GM18858 (cell line): ENCODE measurements around the gene DLK1.

ENCODE experiments used
- ATAC-seq: cut with Tn5 transposase; IDR thresholded peaks from one replicate; pipeline ENCODE4 v1.9.1; 2021; ENCODE audit not compliant: unreplicated experiment

DLK1 gene

GRCh38 chr14:100775351-100775830 is 48.7 kb downstream of the DLK1 start:
- ATAC-seq, result no peak

GRCh38 chr14:100775831-100776591 is 49.3 kb downstream of the DLK1 start:
- no peak for ATAC-seq

GRCh38 chr14:100776681-100777365 is 50.1 kb downstream of the DLK1 start:
- no peak for ATAC-seq

- no peak for ATAC-seq
These were observed 50.7 kb downstream of the DLK1 start for GRCh38 chr14:100777366-100777817.

- ATAC-seq, result no peak
These were observed 51.3 kb downstream of the DLK1 start for GRCh38 chr14:100777818-100778525.

- no peak for ATAC-seq
These were observed 51.8 kb downstream of the DLK1 start for GRCh38 chr14:100778526-100778882.

GRCh38 chr14:100778951-100779690 is 52.4 kb downstream of the DLK1 start:
- no peak for ATAC-seq

GRCh38 chr14:100779691-100780080 is 53.0 kb downstream of the DLK1 start:
- ATAC-seq, result no peak

- no peak for ATAC-seq
These were observed 53.6 kb downstream of the DLK1 start for GRCh38 chr14:100780246-100780645.

GRCh38 chr14:100780646-100781355 is 54.1 kb downstream of the DLK1 start:
- no peak for ATAC-seq

- no peak for ATAC-seq
These were observed 55.3 kb downstream of the DLK1 start for GRCh38 chr14:100781952-100782351.

- ATAC-seq, result no peak
These were observed 56.0 kb downstream of the DLK1 start for GRCh38 chr14:100782516-100783320.

GRCh38 chr14:100783630-100784370 is 57.1 kb downstream of the DLK1 start:
- ATAC-seq, result no peak

- ATAC-seq, result no peak
These were observed 58.0 kb downstream of the DLK1 start for GRCh38 chr14:100784523-100785337.

GRCh38 chr14:100785338-100785615 is 58.6 kb downstream of the DLK1 start:
- no peak for ATAC-seq

GRCh38 chr14:100785626-100786025 is 58.9 kb downstream of the DLK1 start:
- no peak for ATAC-seq

GRCh38 chr14:100786131-100786530 is 59.4 kb downstream of the DLK1 start:
- ATAC-seq, result no peak

- no peak for ATAC-seq
These were observed 60.0 kb downstream of the DLK1 start for GRCh38 chr14:100786576-100787219.
